PC-3 (cell line): ENCODE measurements around the gene LIPN.

ENCODE experiments used
- CTCF ChIP-seq: fragments of 300-600 bp; sonication (generic); conservative IDR thresholded peaks from 2 replicates; pipeline ENCODE4 v1.5.1; 2017; ENCODE audit warnings: antibody characterized with exemption, low read depth, mild to moderate bottlenecking, low read length
- EZH2 ChIP-seq: fragments of 300-600 bp; sonication (generic); IDR thresholded peaks from one replicate; pipeline ENCODE4 v1.6.1; 2017; ENCODE audit warnings: antibody characterized with exemption, mild to moderate bottlenecking, low read length; ENCODE audit not compliant: unreplicated experiment
- EZH2phosphoT487 ChIP-seq: fragments of 300-600 bp; sonication (generic); IDR thresholded peaks from 2 replicates; pipeline ENCODE4 v1.6.1; 2018; ENCODE audit warnings: mild to moderate bottlenecking, antibody characterized with exemption, low read length, borderline replicate concordance

DNA sequence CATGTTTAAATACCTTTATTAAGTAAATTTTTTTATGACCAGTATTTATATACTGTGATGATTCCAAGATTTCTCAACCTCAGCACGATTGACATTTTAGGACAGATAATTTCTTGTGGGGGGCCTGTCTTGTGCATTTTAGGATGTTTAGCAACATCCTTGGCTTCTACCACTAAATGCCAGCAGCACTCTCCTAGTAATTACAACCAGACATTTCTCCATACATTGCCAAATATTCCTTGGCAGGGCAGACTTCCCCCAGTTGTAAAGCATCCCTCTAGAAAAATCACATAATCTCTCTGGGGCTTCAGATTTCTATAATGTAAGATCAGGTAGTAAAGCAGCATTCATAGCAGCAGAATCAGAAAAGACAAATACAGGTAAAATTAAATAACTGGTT lies 34.9 kb downstream of the LIPN start:
- TF ChIP-seq EZH2phosphoT487 (no peak), EZH2 (no peak), CTCF (no peak)
